K562 (cell line): ENCODE measurements around the gene ACTN4. TPM values are rescaled to one million over a fixed set of nuclear protein-coding genes. Genes with fewer than 3 reads are reported as not detected.
A peak's percentile ranks its signal among the peaks of the same experiment; 100 is the strongest.

Experiments
- C11orf30 ChIP-seq: fragments of 450-650 bp; IDR thresholded peaks from 2 replicates; pipeline ENCODE4 v1.6.1; 2016; ENCODE audit warnings: low read depth, mild to moderate bottlenecking
- CHD1 ChIP-seq: fragments of 200-600 bp; sonication (generic); IDR thresholded peaks from one replicate; pipeline ENCODE4 v1.6.1; 2012; ENCODE audit warnings: mild to moderate bottlenecking, moderate library complexity, low read length, inconsistent platforms
- MAX ChIP-seq: sonication (generic); formaldehyde crosslinking; IDR thresholded peaks from 2 replicates; pipeline ENCODE4 v1.9.0; 2022; ENCODE audit warnings: mild to moderate bottlenecking, missing genetic modification reagents
- NR2C2 ChIP-seq, 2 experiments: fragments of 200-800 bp in 1 of 2; sonication (Bioruptor generic) in 1 of 2; sonication (generic) in 1 of 2; formaldehyde crosslinking in 1 of 2; IDR thresholded peaks; 2 replicates each; pipeline versions ENCODE4 v1.6.1 to v1.8.0; 2016 to 2022; ENCODE audit warnings: mild to moderate bottlenecking in 1 of 2, missing compliant biosample characterization in 1 of 2, missing genetic modification characterization in 1 of 2, missing genetic modification reagents in 1 of 2
- NUFIP1 ChIP-seq: fragments of 450-650 bp; IDR thresholded peaks from 2 replicates; pipeline ENCODE4 v1.6.1; 2018; ENCODE audit not compliant: partially characterized antibody
- USF1 ChIP-seq: sonication (generic); formaldehyde crosslinking; IDR thresholded peaks from 2 replicates; pipeline ENCODE4 v1.9.0; 2022; ENCODE audit warnings: mild to moderate bottlenecking, missing genetic modification reagents
- ZBTB11 ChIP-seq, 3 experiments: fragments of 200-800 bp in 1 of 3; fragments of 250-450 bp in 1 of 3; fragments of 450-650 bp in 1 of 3; sonication (Bioruptor Pico) in 1 of 3; sonication (Bioruptor generic) in 1 of 3; formaldehyde crosslinking in 1 of 3; IDR thresholded peaks; 2 replicates each; pipeline versions ENCODE4 v1.6.1 to v1.8.0; 2016 to 2022; ENCODE audit warnings: mild to moderate bottlenecking in 2 of 3, missing genetic modification characterization in 2 of 3, missing compliant biosample characterization in 1 of 3, moderate library complexity in 1 of 3
- ZNF384 ChIP-seq: IDR thresholded peaks from 2 replicates; pipeline ENCODE4 v1.6.1; 2012; ENCODE audit warnings: low read depth, low read length, improper control_type of control experiment
- ZNF518B ChIP-seq: fragments of 250-450 bp; sonication (Bioruptor Pico); IDR thresholded peaks from 2 replicates; pipeline ENCODE4 v1.5.0; 2021; ENCODE audit warnings: mild to moderate bottlenecking, moderate library complexity
- ZNF830 ChIP-seq: fragments of 250-450 bp; sonication (Bioruptor Pico); IDR thresholded peaks from 2 replicates; pipeline ENCODE4 v1.5.0; 2021; ENCODE audit warnings: mild to moderate bottlenecking
- polyA plus RNA-seq, 8 experiments: library from polyadenylated mRNA; depleted of rRNA in 4 of 8; stranded (reverse) in 5 of 8; unstranded in 3 of 8; fragments of >200 nt; fragmentation: Nextera tagmentation in 2 of 8; fragmentation: Illumina TruSeq in 1 of 8; extraction: Ambion mirVana in 2 of 8; extraction: Trizol in 1 of 8; gene quantifications; 2 replicates each; pipeline versions ENCODE4 v1.2.1 to v1.2.3, GENCODE V29; 2011 to 2014; ENCODE audit warnings: inconsistent platforms in 1 of 8, missing spikeins in 1 of 8
- total RNA-seq, 7 experiments: library from RNA; depleted of rRNA in 6 of 7; stranded (reverse); fragments of >200 nt in 6 of 7; fragmentation: Illumina TruSeq in 2 of 7; extraction: Trizol in 2 of 7; gene quantifications; 2 replicates each; pipeline versions ENCODE4 v1.2.1 to v1.2.3, GENCODE V29; 2011 to 2021; ENCODE audit warnings: low replicate concordance in 1 of 7

Gene ACTN4
- total and polyA plus RNA-seq, 9 of the 15 experiments (the other 6 are each of a cell fraction or from before 2014, with no cell fraction given) = 3.1 to 385 (median 125) TPM

GRCh38 chr19:38619361-38620174 is 27.9 kb upstream of the ACTN4 start (continued):
- TF ChIP-seq ZBTB11 (CRISPR knock-in tag; IDR thresholded peaks at IDR 0.05) = 0 out of 6 replicates have a peak, but pooled peaks of 1 of the 3 experiments have one; percentile 2
- TF ChIP-seq NR2C2 (CRISPR knock-in tag; IDR thresholded peaks at IDR 0.05) = 0 out of 2 replicates have a peak, but pooled peaks have one; percentile 5
- no peak for TF ChIP-seq NR2C2 (tag; IDR thresholded peaks at IDR 0.05)
- TF ChIP-seq NUFIP1 = peak; percentile 16
- no peak for TF ChIP-seq ZNF384
- TF ChIP-seq ZNF518B (CRISPR knock-in tag) = no peak
- peak; percentile 24; the same call in 1 of the 2 replicates for TF ChIP-seq USF1 (CRISPR knock-in tag)
- TF ChIP-seq C11orf30 = 0 out of 2 replicates have a peak, but pooled peaks have one; percentile 19
- TF ChIP-seq MAX = 0 out of 2 replicates have a peak, but pooled peaks have one; percentile 32
- no peak for TF ChIP-seq ZNF830 (CRISPR knock-in tag)
- TF ChIP-seq CHD1 = peak; percentile 65
